H9 (cell line): ENCODE results near the gene DENND1A. TPM values are rescaled to one million over a fixed set of nuclear protein-coding genes. Genes with fewer than 3 reads are reported as not detected.

Experiments
- DNase-seq: peaks from one replicate; pipeline ENCODE4 v3.0.0-alpha.2; 2017
- H2AFZ ChIP-seq: one replicate; pipeline ENCODE4 v1.6.1; 2013; ENCODE audit warnings: mild to moderate bottlenecking, low read length, control low read depth, moderate library complexity
- H2AK5ac ChIP-seq: 2 replicates; pipeline ENCODE4 v1.6.1; 2013; ENCODE audit warnings: low read length, control low read depth, mixed read lengths; ENCODE audit not compliant: insufficient read length
- H2BK120ac ChIP-seq: one replicate; pipeline ENCODE4 v1.6.1; 2013; ENCODE audit warnings: low read depth, mild to moderate bottlenecking, low read length, control low read depth, inconsistent platforms; ENCODE audit not compliant: poor library complexity, severe bottlenecking
- H2BK12ac ChIP-seq: 2 replicates; pipeline ENCODE4 v1.6.1; 2013; ENCODE audit warnings: low read length, control low read depth, mixed read lengths, low read depth; ENCODE audit not compliant: insufficient read length
- H2BK15ac ChIP-seq: 2 replicates; pipeline ENCODE4 v1.6.1; 2013; ENCODE audit warnings: low read depth, low read length, control low read depth
- H2BK20ac ChIP-seq: one replicate; pipeline ENCODE4 v1.6.1; 2013; ENCODE audit warnings: low read depth, mild to moderate bottlenecking, low read length, control low read depth, inconsistent platforms; ENCODE audit not compliant: poor library complexity, severe bottlenecking
- H2BK5ac ChIP-seq: 2 replicates; pipeline ENCODE4 v1.6.1; 2013; ENCODE audit warnings: low read length, control low read depth, mixed read lengths; ENCODE audit not compliant: insufficient read length
- H3K14ac ChIP-seq: 2 replicates; pipeline ENCODE4 v1.6.1; 2013; ENCODE audit warnings: low read length, control low read depth; ENCODE audit not compliant: insufficient read depth
- H3K18ac ChIP-seq: 2 replicates; pipeline ENCODE4 v1.6.1; 2013; ENCODE audit warnings: low read depth, mild to moderate bottlenecking, mixed read lengths, low read length, control low read depth; ENCODE audit not compliant: insufficient read length
- H3K23ac ChIP-seq: 2 replicates; pipeline ENCODE4 v1.6.1; 2013; ENCODE audit warnings: low read length, control low read depth, mixed read lengths, low read depth; ENCODE audit not compliant: insufficient read length
- H3K23me2 ChIP-seq: 2 replicates; pipeline ENCODE4 v1.6.1; 2013; ENCODE audit warnings: low read depth, mild to moderate bottlenecking, mixed read lengths, low read length, control low read depth; ENCODE audit not compliant: insufficient read length, poor library complexity, severe bottlenecking
- H3K27ac ChIP-seq: 2 replicates; pipeline ENCODE4 v1.5.1; 2013; ENCODE audit warnings: low read length, control low read depth, mixed read lengths, low read depth; ENCODE audit not compliant: insufficient read length
- H3K27me3 ChIP-seq: 2 replicates; pipeline ENCODE4 v1.6.1; 2013; ENCODE audit warnings: low read length, control low read depth, inconsistent platforms; ENCODE audit not compliant: insufficient read depth
- H3K4ac ChIP-seq: 2 replicates; pipeline ENCODE4 v1.6.1; 2013; ENCODE audit warnings: low read depth, mild to moderate bottlenecking, control low read depth, inconsistent platforms, low read length, moderate library complexity
- H3K4me1 ChIP-seq: 2 replicates; pipeline ENCODE4 v1.6.1; 2013; ENCODE audit warnings: low read length, control low read depth, inconsistent platforms; ENCODE audit not compliant: insufficient read depth
- H3K4me2 ChIP-seq: 2 replicates; pipeline ENCODE4 v1.6.1; 2013; ENCODE audit warnings: low read length, control low read depth, mixed read lengths; ENCODE audit not compliant: insufficient read length, insufficient read depth
- H3K56ac ChIP-seq: 2 replicates; pipeline ENCODE4 v1.6.1; 2013; ENCODE audit warnings: low read depth, mild to moderate bottlenecking, mixed read lengths, low read length, control low read depth; ENCODE audit not compliant: insufficient read length
- H3K79me1 ChIP-seq: 2 replicates; pipeline ENCODE4 v1.6.1; 2013; ENCODE audit warnings: low read depth, mild to moderate bottlenecking, moderate library complexity, low read length, control low read depth, inconsistent platforms; ENCODE audit not compliant: insufficient read depth, poor library complexity, severe bottlenecking
- H3K79me2 ChIP-seq: 2 replicates; pipeline ENCODE4 v1.6.1; 2013; ENCODE audit warnings: low read length, control low read depth, inconsistent platforms; ENCODE audit not compliant: insufficient read depth
- H3K9ac ChIP-seq: 2 replicates; pipeline ENCODE4 v1.6.1; 2013; ENCODE audit warnings: low read length, control low read depth, mixed read lengths; ENCODE audit not compliant: insufficient read length; ENCODE audit errors: extremely low read depth
- H3K9me3 ChIP-seq: one replicate; pipeline ENCODE4 v1.6.1; 2013; ENCODE audit warnings: low read depth, low read length, inconsistent platforms; ENCODE audit not compliant: control insufficient read depth
- H3T11ph ChIP-seq: one replicate; pipeline ENCODE4 v1.6.1; 2013; ENCODE audit warnings: mild to moderate bottlenecking, low read length, control low read depth, inconsistent platforms
- H4K20me1 ChIP-seq: one replicate; pipeline ENCODE4 v1.6.1; 2013; ENCODE audit not compliant: control insufficient read depth, insufficient read length, insufficient read depth
- H4K5ac ChIP-seq: 2 replicates; pipeline ENCODE4 v1.6.1; 2013; ENCODE audit warnings: low read depth, mild to moderate bottlenecking, mixed read lengths, low read length, control low read depth; ENCODE audit not compliant: insufficient read length
- H4K8ac ChIP-seq: replicated peaks from 2 replicates; pipeline ENCODE4 v1.6.1; 2013; ENCODE audit warnings: low read length, control low read depth, mixed read lengths, low read depth; ENCODE audit not compliant: insufficient read length
- H4K91ac ChIP-seq: 2 replicates; pipeline ENCODE4 v1.6.1; 2013; ENCODE audit warnings: low read depth, mild to moderate bottlenecking, moderate library complexity, mixed read lengths, low read length, control low read depth; ENCODE audit not compliant: insufficient read length
- H3K27ac Mint-ChIP-seq, 3 experiments: 2 replicates in 2 of 3; 3 replicates in 1 of 3; pipeline ENCODE4 v1.8.0; 2020 to 2021; ENCODE audit warnings: mixed read lengths in 3 of 3, mild to moderate bottlenecking in 1 of 3, moderate library complexity in 1 of 3
- H3K27me3 Mint-ChIP-seq: 2 replicates; pipeline ENCODE4 v1.8.0; 2021; ENCODE audit warnings: low read depth, mild to moderate bottlenecking, moderate library complexity, mixed read lengths
- H3K36me3 Mint-ChIP-seq, 3 experiments: 2 replicates in 2 of 3; 3 replicates in 1 of 3; pipeline ENCODE4 v1.8.0; 2020 to 2021; ENCODE audit warnings: low read depth in 3 of 3, mixed read lengths in 3 of 3; ENCODE audit not compliant: insufficient read depth in 1 of 3
- H3K4me1 Mint-ChIP-seq, 2 experiments: 2 replicates each; pipeline ENCODE4 v1.8.0; 2020; ENCODE audit warnings: mixed read lengths in 2 of 2
- H3K4me3 Mint-ChIP-seq, 2 experiments: 2 replicates in 1 of 2; 3 replicates in 1 of 2; pipeline ENCODE4 v1.8.0; 2020 to 2021; ENCODE audit warnings: mild to moderate bottlenecking in 2 of 2, mixed read lengths in 2 of 2, moderate library complexity in 1 of 2
- H3K9me3 Mint-ChIP-seq, 2 experiments: 2 replicates in 1 of 2; 3 replicates in 1 of 2; pipeline ENCODE4 v1.8.0; 2020; ENCODE audit warnings: mild to moderate bottlenecking in 2 of 2, mixed read lengths in 2 of 2, moderate library complexity in 1 of 2
- WGBS: extraction: QIAGEN DNeasy Blood & Tissue Kit; methylation state at CpG from one replicate; pipeline ENCODE4 v1.1.7; 2013; ENCODE audit warnings: missing lambda C conversion rate, low lambda C conversion rate, mixed read lengths; ENCODE audit not compliant: insufficient read length; ENCODE audit errors: extremely low coverage; 5-methylcytosine and 5-hydroxymethylcytosine counted together
- total RNA-seq: library from RNA; stranded (reverse); gene quantifications from 2 replicates; pipeline ENCODE4 v1.2.1, GENCODE V29; 2021
- TF ChIP-seq, protein P1 (sequence below): fragments of 200-600 bp; sonication (generic); conservative IDR thresholded peaks from 3 replicates; pipeline ENCODE4 v1.8.0; 2021; ENCODE audit warnings: antibody characterized with exemption, mild to moderate bottlenecking

The DENND1A gene
- total RNA-seq, 1 experiment from 2014 or later, result 20.4 TPM

DNA sequence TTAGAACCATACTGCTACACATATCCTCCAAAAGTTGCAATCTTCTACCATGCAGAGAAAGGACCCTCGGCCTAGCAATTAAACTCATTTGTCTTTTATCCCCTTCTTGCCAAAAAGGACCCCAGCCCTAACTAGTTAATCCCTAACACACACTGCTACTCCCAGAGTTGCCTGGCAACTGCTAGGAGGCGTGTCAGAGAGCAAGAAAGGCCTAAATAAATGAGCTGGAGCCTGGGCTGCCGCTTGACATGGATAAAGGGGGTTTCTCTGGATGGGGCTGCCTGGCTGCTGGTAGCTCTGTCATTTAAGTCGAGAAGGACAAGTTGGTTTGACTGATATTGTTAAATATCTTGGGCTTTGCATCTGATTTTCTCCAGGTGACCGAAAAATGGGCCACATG, 379.1 kb downstream of the DENND1A start:
- TF ChIP-seq, protein P1, sequence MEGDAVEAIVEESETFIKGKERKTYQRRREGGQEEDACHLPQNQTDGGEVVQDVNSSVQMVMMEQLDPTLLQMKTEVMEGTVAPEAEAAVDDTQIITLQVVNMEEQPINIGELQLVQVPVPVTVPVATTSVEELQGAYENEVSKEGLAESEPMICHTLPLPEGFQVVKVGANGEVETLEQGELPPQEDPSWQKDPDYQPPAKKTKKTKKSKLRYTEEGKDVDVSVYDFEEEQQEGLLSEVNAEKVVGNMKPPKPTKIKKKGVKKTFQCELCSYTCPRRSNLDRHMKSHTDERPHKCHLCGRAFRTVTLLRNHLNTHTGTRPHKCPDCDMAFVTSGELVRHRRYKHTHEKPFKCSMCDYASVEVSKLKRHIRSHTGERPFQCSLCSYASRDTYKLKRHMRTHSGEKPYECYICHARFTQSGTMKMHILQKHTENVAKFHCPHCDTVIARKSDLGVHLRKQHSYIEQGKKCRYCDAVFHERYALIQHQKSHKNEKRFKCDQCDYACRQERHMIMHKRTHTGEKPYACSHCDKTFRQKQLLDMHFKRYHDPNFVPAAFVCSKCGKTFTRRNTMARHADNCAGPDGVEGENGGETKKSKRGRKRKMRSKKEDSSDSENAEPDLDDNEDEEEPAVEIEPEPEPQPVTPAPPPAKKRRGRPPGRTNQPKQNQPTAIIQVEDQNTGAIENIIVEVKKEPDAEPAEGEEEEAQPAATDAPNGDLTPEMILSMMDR, result no peak
- Histone ChIP-seq H2BK120ac (no peak overlapping the region), H3K79me2 (no peaks in the 10 kb centered on the region), H2BK5ac (no peak overlapping the region), H3K27me3 (no peaks in the 10 kb centered on the region), H3T11ph (no peak overlapping the region), H3K18ac (no peak overlapping the region), H2BK15ac (no peak overlapping the region), H3K9me3 (no peaks in the 10 kb centered on the region), H4K91ac (no peak overlapping the region), H4K8ac (no peak overlapping the region), H2AK5ac (no peak overlapping the region), H2BK12ac (no peak overlapping the region), H3K23ac (no peak overlapping the region), H3K23me2 (no peaks in the 10 kb centered on the region), H3K79me1 (no peaks in the 10 kb centered on the region), H3K4ac (no peak overlapping the region), H3K4me1 (no peaks in the 10 kb centered on the region), H4K5ac (no peak overlapping the region), H2BK20ac (no peak overlapping the region), H3K27ac (no peak overlapping the region), H2AFZ (no peak overlapping the region), H4K20me1 (no peaks in the 10 kb centered on the region), H3K9ac (no peak overlapping the region), H3K14ac (no peak overlapping the region), H3K56ac (no peak overlapping the region), H3K4me2 (no peak overlapping the region)
- H3K4me1 Mint-ChIP-seq, result peaks cover 18 to 25% of the 10 kb centered on the region in 2 experiments
- no peaks in the 10 kb centered on the region for H3K9me3 Mint-ChIP-seq
- peak; percentile 57 for DNase-seq
- H3K27ac Mint-ChIP-seq, result no peak overlapping the region
- peaks cover 0 to 7% (median 0%) of the 10 kb centered on the region in 3 experiments; a peak in 3 of 7 replicates for H3K36me3 Mint-ChIP-seq
- no peaks in the 10 kb centered on the region for H3K27me3 Mint-ChIP-seq
- H3K4me3 Mint-ChIP-seq, result no peak overlapping the region
- WGBS, result no CpG with 5 or more reads among the region's 5 CpGs
